HG03108 (cell line): ENCODE results near the gene FCGBP.
"Not testable (repeated sequence)": the region's sequence is repeated elsewhere in the genome, so short reads cannot be mapped to it uniquely, and the experiment has no call there.

ENCODE experiments used
- ATAC-seq: cut with Tn5 transposase; IDR thresholded peaks from one replicate; pipeline ENCODE4 v1.9.1; 2021; ENCODE audit warnings: moderate library complexity; ENCODE audit not compliant: unreplicated experiment

Gene FCGBP

GRCh38 chr19:39934584-39935363 is at the start of gene FCGBP:
TSS of gene FCGBP (minus strand) at chr19:39934634.
- ATAC-seq: no peak

GRCh38 chr19:39983695-39984300 is 49.4 kb upstream of the FCGBP start:
- ATAC-seq: no peak

GRCh38 chr19:39982883-39983282 is 48.4 kb upstream of the FCGBP start:
- ATAC-seq: no peak

GRCh38 chr19:39974377-39975155 is 40.1 kb upstream of the FCGBP start:
- ATAC-seq: no peak

- ATAC-seq: no peak
Observed at GRCh38 chr19:39971380-39972035, 37.1 kb upstream of the FCGBP start.

- peak; percentile 95 for ATAC-seq
Observed at GRCh38 chr19:39970675-39971379, 36.4 kb upstream of the FCGBP start, which contains the start of gene PSMC4. TSS of gene PSMC4 (plus strand) at chr19:39971165. CDS start at chr19:39971203, 38 bp downstream.

GRCh38 chr19:39970425-39970674 is 35.9 kb upstream of the FCGBP start:
- ATAC-seq: no peak

GRCh38 chr19:39969681-39970424 is 35.4 kb upstream of the FCGBP start:
- ATAC-seq: no peak

- no peak for ATAC-seq
Observed at GRCh38 chr19:39969266-39969665, 34.8 kb upstream of the FCGBP start.

- ATAC-seq: no peak
Observed at GRCh38 chr19:39968789-39969188, 34.4 kb upstream of the FCGBP start.

GRCh38 chr19:39967561-39967960 is 33.1 kb upstream of the FCGBP start:
- no peak for ATAC-seq

- ATAC-seq: no peak
Observed at GRCh38 chr19:39966617-39967016, 32.2 kb upstream of the FCGBP start.

GRCh38 chr19:39963898-39964297 is 29.5 kb upstream of the FCGBP start:
- no peak for ATAC-seq

- not testable (repeated sequence) for ATAC-seq
Observed at GRCh38 chr19:39959407-39959806, 25.0 kb upstream of the FCGBP start.

- ATAC-seq: not testable (repeated sequence)
Observed at GRCh38 chr19:39958942-39959341, 24.5 kb upstream of the FCGBP start.

- ATAC-seq: not testable (repeated sequence)
Observed at GRCh38 chr19:39957886-39958285, 23.5 kb upstream of the FCGBP start.

- ATAC-seq: no peak
Observed at GRCh38 chr19:39953915-39954314, 19.5 kb upstream of the FCGBP start.

- ATAC-seq: no peak
Observed at GRCh38 chr19:39951686-39952085, 17.3 kb upstream of the FCGBP start.

- ATAC-seq: no peak
Observed at GRCh38 chr19:39951065-39951650, 16.7 kb upstream of the FCGBP start.
